WTC11 (cell line): Measurements from ENCODE around the gene ACOX3. TPM values are rescaled to one million over a fixed set of nuclear protein-coding genes. Genes with fewer than 3 reads are reported as not detected.

Experiments used
- ATAC-seq: fragments of 200-7000 bp; cut with Tn5 transposase; 2 replicates; pipeline ENCODE4 v1.10.0; 2021; ENCODE audit warnings: mild to moderate bottlenecking, moderate library complexity
- CTCF ChIA-PET: fragments of 300-600 bp; sonication (Branson Sonifier 250); formaldehyde crosslinking; loops from one replicate; lab custom pipeline; 2021; ENCODE audit warnings: antibody characterized with exemption; lab: Charles Lee
- POLR2A ChIA-PET: fragments of 350-600 bp; sonication (Branson Sonifier 250); formaldehyde crosslinking; loops from one replicate; lab custom pipeline; 2021; ENCODE audit warnings: antibody characterized with exemption; lab: Charles Lee
- DNase-seq: peaks from one replicate; pipeline ENCODE4 v3.0.0; 2021; ENCODE audit warnings: low spot score
- H3K27ac Mint-ChIP-seq: 2 replicates; pipeline ENCODE4 v1.8.0; 2021; ENCODE audit warnings: mixed read lengths
- H3K27me3 Mint-ChIP-seq: 2 replicates; pipeline ENCODE4 v1.8.0; 2021; ENCODE audit warnings: low read depth, mild to moderate bottlenecking, moderate library complexity, mixed read lengths
- H3K36me3 Mint-ChIP-seq: 2 replicates; pipeline ENCODE4 v1.8.0; 2021; ENCODE audit warnings: mixed read lengths
- H3K4me1 Mint-ChIP-seq: 2 replicates; pipeline ENCODE4 v1.8.0; 2022; ENCODE audit warnings: mixed read lengths
- H3K4me3 Mint-ChIP-seq: 2 replicates; pipeline ENCODE4 v1.8.0; 2021; ENCODE audit warnings: mild to moderate bottlenecking, moderate library complexity, mixed read lengths
- H3K9me3 Mint-ChIP-seq: 2 replicates; pipeline ENCODE4 v1.8.0; 2021; ENCODE audit warnings: mixed read lengths
- CBFB ChIP-seq: sonication (generic); formaldehyde crosslinking; IDR thresholded peaks from 2 replicates; pipeline ENCODE4 v1.8.1; 2022; ENCODE audit warnings: mild to moderate bottlenecking, low read depth, missing genetic modification reagents
- CREB1 ChIP-seq: sonication (generic); formaldehyde crosslinking; IDR thresholded peaks from 2 replicates; pipeline ENCODE4 v1.8.0; 2023; ENCODE audit warnings: mild to moderate bottlenecking, missing genetic modification reagents
- FOXJ3 ChIP-seq: sonication (generic); formaldehyde crosslinking; IDR thresholded peaks from 2 replicates; pipeline ENCODE4 v1.9.0; 2021; ENCODE audit warnings: missing genetic modification reagents, mild to moderate bottlenecking, borderline replicate concordance
- JAZF1 ChIP-seq: fragments of 250-450 bp; sonication (Bioruptor Pico); IDR thresholded peaks from 2 replicates; pipeline ENCODE4 v1.9.0; 2021; ENCODE audit warnings: moderate library complexity, mild to moderate bottlenecking, inconsistent platforms
- NR2C2 ChIP-seq: sonication (generic); formaldehyde crosslinking; IDR thresholded peaks from 2 replicates; pipeline ENCODE4 v1.8.0; 2022; ENCODE audit warnings: mild to moderate bottlenecking, missing genetic modification reagents
- RELA ChIP-seq: sonication (generic); formaldehyde crosslinking; IDR thresholded peaks from 2 replicates; pipeline ENCODE4 v1.8.1; 2022; ENCODE audit warnings: missing genetic modification reagents, mild to moderate bottlenecking, borderline replicate concordance
- SMAD3 ChIP-seq: sonication (generic); formaldehyde crosslinking; IDR thresholded peaks from 2 replicates; pipeline ENCODE4 v1.8.0; 2022; ENCODE audit warnings: missing genetic modification reagents, mild to moderate bottlenecking, borderline replicate concordance
- SOX15 ChIP-seq: fragments of 250-450 bp; sonication (Bioruptor Pico); IDR thresholded peaks from 2 replicates; pipeline ENCODE4 v1.9.0; 2021; ENCODE audit warnings: mild to moderate bottlenecking
- TEAD1 ChIP-seq: sonication (generic); formaldehyde crosslinking; IDR thresholded peaks from 2 replicates; pipeline ENCODE4 v1.8.0; 2022; ENCODE audit warnings: mild to moderate bottlenecking, missing genetic modification reagents
- ZNF138 ChIP-seq: sonication (generic); formaldehyde crosslinking; conservative IDR thresholded peaks from 2 replicates; pipeline ENCODE4 v1.8.1; 2022; ENCODE audit warnings: mild to moderate bottlenecking, moderate library complexity, missing genetic modification reagents
- ZNF263 ChIP-seq: sonication (generic); formaldehyde crosslinking; IDR thresholded peaks from 2 replicates; pipeline ENCODE4 v1.8.1; 2022; ENCODE audit warnings: low read depth, mild to moderate bottlenecking, moderate library complexity, missing genetic modification reagents
- ZNF416 ChIP-seq: fragments of 250-450 bp; sonication (Bioruptor Pico); IDR thresholded peaks from 2 replicates; pipeline ENCODE4 v1.9.0; 2021; ENCODE audit warnings: mild to moderate bottlenecking, inconsistent platforms
- total RNA-seq: library from RNA; stranded (reverse); gene quantifications from 3 replicates; pipeline ENCODE4 v1.2.3, GENCODE V29; 2021
- TF ChIP-seq, protein P1 (sequence below): fragments of 250-450 bp; sonication (Bioruptor Pico); conservative IDR thresholded peaks from 2 replicates; pipeline ENCODE4 v1.9.0; 2021; ENCODE audit warnings: mild to moderate bottlenecking
- TF ChIP-seq, protein P2 (sequence below): fragments of 250-450 bp; sonication (Bioruptor Pico); IDR thresholded peaks from 2 replicates; pipeline ENCODE4 v1.9.0; 2021; ENCODE audit warnings: mild to moderate bottlenecking, borderline replicate concordance
- TF ChIP-seq, protein P3 (sequence below): sonication (generic); formaldehyde crosslinking; IDR thresholded peaks from 2 replicates; pipeline ENCODE4 v1.8.1; 2022; ENCODE audit warnings: missing genetic modification reagents, borderline replicate concordance
- TF ChIP-seq, protein P4 (sequence below): sonication (generic); formaldehyde crosslinking; IDR thresholded peaks from 2 replicates; pipeline ENCODE4 v1.8.1; 2022; ENCODE audit warnings: low read depth, mild to moderate bottlenecking, moderate library complexity, missing genetic modification reagents, borderline replicate concordance
- TF ChIP-seq, protein P5 (sequence below): sonication (generic); formaldehyde crosslinking; IDR thresholded peaks from 2 replicates; pipeline ENCODE4 v1.8.0; 2023; ENCODE audit warnings: mild to moderate bottlenecking, missing genetic modification reagents

ACOX3 gene
- total RNA-seq, 1 experiment from 2014 or later: 10.7 TPM

DNA sequence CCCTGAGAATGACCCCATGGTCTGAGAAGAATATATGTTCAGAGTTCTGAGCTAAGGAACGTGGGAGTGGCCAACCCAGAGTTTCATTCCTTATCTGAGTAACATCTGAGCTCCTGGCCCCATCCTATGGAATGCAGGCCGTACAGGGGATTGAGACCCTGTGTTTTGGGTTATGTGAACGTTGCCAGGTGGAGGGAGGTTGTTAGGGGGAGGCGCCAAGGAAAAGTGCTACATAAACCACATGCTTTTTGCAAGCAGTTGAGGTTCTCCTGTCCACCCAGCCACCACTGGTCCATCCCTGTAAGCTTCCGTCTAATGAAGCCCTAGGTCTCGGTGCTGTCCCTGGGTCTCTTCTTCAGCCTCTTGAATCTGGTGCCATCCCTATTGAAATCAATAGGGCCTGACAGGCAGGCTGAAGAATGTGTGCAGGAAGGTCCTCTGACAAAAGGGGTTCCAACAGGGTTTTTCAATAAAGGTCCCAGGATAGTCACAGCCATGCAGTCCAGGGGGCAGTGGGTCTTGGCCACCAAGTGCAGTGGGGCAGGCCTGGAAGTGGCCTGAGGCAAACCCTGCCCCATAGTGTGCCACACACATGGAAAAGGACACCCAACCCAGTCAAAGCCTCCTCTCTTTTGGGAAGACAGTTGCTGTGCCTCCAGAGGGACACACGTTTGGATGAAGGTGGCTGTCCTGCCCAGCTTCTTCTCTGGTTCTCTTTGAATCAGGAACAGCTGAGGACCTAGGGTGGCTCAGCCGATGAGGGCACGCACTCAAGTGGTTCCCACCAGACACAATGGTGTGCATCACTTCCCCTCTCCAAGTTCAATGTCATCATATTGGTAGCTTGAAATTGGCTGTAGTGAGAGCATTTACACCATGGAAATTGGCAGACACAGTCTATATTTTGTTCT, 117.5 kb downstream of the ACOX3 start:
- Mint-ChIP-seq H3K27ac (no peak overlapping the region), H3K4me1 (no peaks in the 10 kb centered on the region), H3K9me3 (peaks cover 8% of the 10 kb centered on the region), H3K27me3 (no peaks in the 10 kb centered on the region), H3K4me3 (no peak overlapping the region), H3K36me3 (0 out of 2 replicates have a peak, but pooled peaks cover 2% of the 10 kb centered on the region)
- ChIA-PET CTCF (interaction anchor here (1.0 to 1.5 kb wide), 4 partner anchors 14 to 80 kb away, joined by 3 to 5 read pairs (median 4); no protein-coding TSS in a partner anchor), POLR2A (no interaction called here)
- TF ChIP-seq ZNF263: no peak
- TF ChIP-seq CBFB (CRISPR knock-in tag): no peak
- TF ChIP-seq, protein P1, sequence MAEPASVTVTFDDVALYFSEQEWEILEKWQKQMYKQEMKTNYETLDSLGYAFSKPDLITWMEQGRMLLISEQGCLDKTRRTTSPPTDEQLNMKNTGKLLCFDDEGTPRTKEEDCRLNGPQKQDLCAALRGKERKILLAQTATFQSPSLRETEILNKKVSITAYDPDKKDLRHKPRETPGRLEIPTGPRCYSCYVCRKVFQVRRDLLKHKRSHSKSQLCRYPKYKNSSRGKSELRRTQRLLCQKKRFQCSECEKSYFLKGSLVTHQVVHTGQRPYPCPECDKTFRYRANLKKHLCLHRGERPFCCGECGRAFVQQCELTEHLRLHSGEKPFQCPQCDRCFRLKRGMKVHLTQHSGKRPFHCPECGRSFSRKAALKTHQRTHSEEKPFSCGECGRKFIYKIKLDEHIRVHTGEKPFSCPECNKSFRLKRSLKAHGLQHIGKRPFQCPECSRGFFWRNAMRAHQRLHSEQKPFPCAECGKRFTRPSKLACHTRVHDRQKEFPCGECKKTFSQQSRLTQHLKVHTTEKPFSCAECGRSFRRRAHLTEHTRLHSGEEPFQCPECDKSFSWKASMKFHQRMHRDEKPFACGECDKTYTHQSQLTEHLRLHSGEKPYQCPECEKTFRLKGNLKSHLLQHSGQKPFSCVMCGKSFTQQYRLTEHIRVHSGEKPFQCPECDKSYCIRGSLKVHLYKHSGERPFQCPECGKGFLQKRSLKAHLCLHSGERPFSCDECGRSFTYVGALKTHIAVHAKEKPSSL (CRISPR knock-in tag): no peak
- TF ChIP-seq, protein P2, sequence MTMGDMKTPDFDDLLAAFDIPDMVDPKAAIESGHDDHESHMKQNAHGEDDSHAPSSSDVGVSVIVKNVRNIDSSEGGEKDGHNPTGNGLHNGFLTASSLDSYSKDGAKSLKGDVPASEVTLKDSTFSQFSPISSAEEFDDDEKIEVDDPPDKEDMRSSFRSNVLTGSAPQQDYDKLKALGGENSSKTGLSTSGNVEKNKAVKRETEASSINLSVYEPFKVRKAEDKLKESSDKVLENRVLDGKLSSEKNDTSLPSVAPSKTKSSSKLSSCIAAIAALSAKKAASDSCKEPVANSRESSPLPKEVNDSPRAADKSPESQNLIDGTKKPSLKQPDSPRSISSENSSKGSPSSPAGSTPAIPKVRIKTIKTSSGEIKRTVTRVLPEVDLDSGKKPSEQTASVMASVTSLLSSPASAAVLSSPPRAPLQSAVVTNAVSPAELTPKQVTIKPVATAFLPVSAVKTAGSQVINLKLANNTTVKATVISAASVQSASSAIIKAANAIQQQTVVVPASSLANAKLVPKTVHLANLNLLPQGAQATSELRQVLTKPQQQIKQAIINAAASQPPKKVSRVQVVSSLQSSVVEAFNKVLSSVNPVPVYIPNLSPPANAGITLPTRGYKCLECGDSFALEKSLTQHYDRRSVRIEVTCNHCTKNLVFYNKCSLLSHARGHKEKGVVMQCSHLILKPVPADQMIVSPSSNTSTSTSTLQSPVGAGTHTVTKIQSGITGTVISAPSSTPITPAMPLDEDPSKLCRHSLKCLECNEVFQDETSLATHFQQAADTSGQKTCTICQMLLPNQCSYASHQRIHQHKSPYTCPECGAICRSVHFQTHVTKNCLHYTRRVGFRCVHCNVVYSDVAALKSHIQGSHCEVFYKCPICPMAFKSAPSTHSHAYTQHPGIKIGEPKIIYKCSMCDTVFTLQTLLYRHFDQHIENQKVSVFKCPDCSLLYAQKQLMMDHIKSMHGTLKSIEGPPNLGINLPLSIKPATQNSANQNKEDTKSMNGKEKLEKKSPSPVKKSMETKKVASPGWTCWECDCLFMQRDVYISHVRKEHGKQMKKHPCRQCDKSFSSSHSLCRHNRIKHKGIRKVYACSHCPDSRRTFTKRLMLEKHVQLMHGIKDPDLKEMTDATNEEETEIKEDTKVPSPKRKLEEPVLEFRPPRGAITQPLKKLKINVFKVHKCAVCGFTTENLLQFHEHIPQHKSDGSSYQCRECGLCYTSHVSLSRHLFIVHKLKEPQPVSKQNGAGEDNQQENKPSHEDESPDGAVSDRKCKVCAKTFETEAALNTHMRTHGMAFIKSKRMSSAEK (CRISPR knock-in tag): no peak
- TF ChIP-seq, protein P3, sequence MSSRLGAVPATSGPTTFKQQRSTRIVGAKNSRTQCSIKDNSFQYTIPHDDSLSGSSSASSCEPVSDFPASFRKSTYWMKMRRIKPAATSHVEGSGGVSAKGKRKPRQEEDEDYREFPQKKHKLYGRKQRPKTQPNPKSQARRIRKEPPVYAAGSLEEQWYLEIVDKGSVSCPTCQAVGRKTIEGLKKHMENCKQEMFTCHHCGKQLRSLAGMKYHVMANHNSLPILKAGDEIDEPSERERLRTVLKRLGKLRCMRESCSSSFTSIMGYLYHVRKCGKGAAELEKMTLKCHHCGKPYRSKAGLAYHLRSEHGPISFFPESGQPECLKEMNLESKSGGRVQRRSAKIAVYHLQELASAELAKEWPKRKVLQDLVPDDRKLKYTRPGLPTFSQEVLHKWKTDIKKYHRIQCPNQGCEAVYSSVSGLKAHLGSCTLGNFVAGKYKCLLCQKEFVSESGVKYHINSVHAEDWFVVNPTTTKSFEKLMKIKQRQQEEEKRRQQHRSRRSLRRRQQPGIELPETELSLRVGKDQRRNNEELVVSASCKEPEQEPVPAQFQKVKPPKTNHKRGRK (CRISPR knock-in tag): no peak
- TF ChIP-seq JAZF1 (CRISPR knock-in tag): no peak
- no peak for TF ChIP-seq RELA
- TF ChIP-seq, protein P4, sequence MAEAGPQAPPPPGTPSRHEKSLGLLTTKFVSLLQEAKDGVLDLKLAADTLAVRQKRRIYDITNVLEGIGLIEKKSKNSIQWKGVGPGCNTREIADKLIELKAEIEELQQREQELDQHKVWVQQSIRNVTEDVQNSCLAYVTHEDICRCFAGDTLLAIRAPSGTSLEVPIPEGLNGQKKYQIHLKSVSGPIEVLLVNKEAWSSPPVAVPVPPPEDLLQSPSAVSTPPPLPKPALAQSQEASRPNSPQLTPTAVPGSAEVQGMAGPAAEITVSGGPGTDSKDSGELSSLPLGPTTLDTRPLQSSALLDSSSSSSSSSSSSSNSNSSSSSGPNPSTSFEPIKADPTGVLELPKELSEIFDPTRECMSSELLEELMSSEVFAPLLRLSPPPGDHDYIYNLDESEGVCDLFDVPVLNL: no peak
- no peak for TF ChIP-seq ZNF416 (CRISPR knock-in tag)
- TF ChIP-seq TEAD1 (CRISPR knock-in tag): no peak
- no peak for TF ChIP-seq SOX15 (CRISPR knock-in tag)
- no peak for TF ChIP-seq FOXJ3
- TF ChIP-seq ZNF138: no peak
- TF ChIP-seq SMAD3 (CRISPR knock-in tag): no peak
- TF ChIP-seq, protein P5, sequence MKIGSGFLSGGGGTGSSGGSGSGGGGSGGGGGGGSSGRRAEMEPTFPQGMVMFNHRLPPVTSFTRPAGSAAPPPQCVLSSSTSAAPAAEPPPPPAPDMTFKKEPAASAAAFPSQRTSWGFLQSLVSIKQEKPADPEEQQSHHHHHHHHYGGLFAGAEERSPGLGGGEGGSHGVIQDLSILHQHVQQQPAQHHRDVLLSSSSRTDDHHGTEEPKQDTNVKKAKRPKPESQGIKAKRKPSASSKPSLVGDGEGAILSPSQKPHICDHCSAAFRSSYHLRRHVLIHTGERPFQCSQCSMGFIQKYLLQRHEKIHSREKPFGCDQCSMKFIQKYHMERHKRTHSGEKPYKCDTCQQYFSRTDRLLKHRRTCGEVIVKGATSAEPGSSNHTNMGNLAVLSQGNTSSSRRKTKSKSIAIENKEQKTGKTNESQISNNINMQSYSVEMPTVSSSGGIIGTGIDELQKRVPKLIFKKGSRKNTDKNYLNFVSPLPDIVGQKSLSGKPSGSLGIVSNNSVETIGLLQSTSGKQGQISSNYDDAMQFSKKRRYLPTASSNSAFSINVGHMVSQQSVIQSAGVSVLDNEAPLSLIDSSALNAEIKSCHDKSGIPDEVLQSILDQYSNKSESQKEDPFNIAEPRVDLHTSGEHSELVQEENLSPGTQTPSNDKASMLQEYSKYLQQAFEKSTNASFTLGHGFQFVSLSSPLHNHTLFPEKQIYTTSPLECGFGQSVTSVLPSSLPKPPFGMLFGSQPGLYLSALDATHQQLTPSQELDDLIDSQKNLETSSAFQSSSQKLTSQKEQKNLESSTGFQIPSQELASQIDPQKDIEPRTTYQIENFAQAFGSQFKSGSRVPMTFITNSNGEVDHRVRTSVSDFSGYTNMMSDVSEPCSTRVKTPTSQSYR (CRISPR knock-in tag): no peak
- no peak for TF ChIP-seq NR2C2 (CRISPR knock-in tag)
- no peak for TF ChIP-seq CREB1 (CRISPR knock-in tag)
- DNase-seq (no peak), ATAC-seq (no peak)
